ENCODE data around the gene EGF.

EGF gene

GRCh38 chr4:109959195-109959594, 46.5 kb downstream of the EGF start:
- DNase-seq (ENCODE audit: low read depth, low spot score) = no peak

DNA sequence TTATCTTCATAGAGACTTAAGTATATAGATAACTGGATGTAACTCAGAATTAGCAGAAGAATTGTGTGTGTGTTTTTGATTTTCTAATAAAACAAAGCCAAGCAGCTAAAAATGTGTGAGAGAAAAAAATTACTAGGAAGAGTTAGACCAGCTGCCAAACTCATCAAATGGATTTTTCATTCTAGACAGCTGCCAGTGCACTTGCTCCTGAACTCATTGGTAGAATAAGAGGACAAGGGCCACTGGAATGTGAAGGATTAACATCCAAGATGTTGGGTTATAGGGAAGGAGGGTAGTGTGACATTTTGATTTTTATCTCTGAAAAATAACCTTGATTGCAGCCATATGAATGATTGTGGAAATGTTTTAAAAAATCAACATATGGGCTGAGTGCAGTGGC, 49.7 kb downstream of the EGF start:
- DNase-seq (ENCODE audit: low read depth, low spot score) = no peak

DNA sequence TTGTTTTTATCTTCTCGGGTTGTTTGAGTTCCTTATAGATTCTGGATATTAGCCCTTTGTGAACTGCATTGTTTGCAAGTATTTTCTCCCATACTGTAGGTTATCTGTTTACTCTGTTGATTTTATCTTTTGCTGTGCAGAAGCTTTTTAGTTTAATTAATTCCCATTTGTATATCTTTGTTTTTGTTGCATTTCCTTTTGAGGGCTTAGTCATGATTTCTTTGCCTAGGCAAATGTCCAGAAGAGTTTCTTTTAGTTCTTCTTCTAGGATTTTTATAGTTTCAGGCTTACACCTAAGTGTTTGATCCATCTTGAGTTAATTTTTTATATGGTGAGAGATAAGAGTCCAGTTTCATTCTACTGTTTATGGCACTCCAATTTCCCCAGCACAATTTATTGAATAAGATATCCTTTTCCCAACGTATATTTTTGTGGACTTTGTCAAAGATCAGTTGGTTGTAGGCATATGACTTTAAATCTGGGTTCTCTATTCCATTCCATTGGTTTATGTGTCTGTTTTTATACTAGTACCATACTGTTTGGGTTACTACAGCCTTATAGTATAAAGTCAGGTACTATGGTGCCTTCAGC, 54.3 kb downstream of the EGF start:
- no peak for DNase-seq (ENCODE audit: low read depth, low spot score)

GRCh38 chr4:109967798-109968520, 55.3 kb downstream of the EGF start:
- DNase-seq (ENCODE audit: low read depth, low spot score) = no peak

DNA sequence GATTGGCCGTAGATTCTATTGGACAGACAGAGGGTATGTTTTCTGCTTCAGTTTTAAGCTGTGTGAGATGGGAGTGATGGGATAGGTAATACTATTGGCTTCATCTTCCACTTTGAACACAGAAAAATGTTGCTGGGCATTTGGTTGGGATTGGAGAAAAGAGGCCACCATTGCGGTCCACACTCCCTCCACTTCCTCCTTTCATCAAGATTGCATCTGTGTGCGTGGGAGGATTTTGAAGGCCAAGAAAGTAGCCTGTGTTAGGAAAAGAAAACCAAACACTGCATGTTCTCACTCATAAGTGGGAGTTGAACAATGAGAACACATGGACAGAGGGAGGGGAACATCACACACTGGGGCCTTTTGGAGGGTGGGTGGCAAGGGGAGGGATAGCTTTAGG, 56.4 kb downstream of the EGF start:
- DNase-seq (ENCODE audit: low read depth, low spot score) = no peak

GRCh38 chr4:109969919-109970318, 57.2 kb downstream of the EGF start:
- DNase-seq (ENCODE audit: low read depth, low spot score) = no peak

GRCh38 chr4:109972786-109973528, 60.3 kb downstream of the EGF start:
- DNase-seq (ENCODE audit: low read depth, low spot score) = no peak

DNA sequence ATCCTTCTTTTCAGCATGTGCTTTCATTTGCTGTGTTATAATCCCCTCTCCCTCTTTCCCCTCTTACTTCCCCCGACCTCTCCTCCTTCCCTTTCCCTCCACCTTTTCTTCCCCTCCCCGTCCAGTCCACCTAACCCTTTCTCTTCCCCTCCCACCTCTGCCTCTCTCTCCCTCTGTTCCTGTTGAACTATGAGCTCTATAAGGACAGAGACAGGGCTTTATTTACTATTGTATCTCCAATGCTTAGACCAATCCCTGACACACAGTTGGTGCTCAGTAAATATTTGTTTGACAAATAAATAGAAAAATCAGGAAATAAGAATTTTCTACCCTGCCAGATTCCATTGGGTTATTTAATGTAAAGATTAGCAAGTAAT, 60.8 kb downstream of the EGF start:
- no peak for DNase-seq (ENCODE audit: low read depth, low spot score)

GRCh38 chr4:109976189-109976588, 63.5 kb downstream of the EGF start:
- DNase-seq (ENCODE audit: low read depth, low spot score) = no peak

GRCh38 chr4:109977854-109978501, 65.3 kb downstream of the EGF start:
- no peak for DNase-seq (ENCODE audit: low read depth, low spot score)

GRCh38 chr4:109978704-109979454, 66.2 kb downstream of the EGF start:
- no peak for DNase-seq (ENCODE audit: low read depth, low spot score)

- no peak for DNase-seq (ENCODE audit: low read depth, low spot score)
Observed at GRCh38 chr4:109979920-109980717, 67.4 kb downstream of the EGF start.

DNA sequence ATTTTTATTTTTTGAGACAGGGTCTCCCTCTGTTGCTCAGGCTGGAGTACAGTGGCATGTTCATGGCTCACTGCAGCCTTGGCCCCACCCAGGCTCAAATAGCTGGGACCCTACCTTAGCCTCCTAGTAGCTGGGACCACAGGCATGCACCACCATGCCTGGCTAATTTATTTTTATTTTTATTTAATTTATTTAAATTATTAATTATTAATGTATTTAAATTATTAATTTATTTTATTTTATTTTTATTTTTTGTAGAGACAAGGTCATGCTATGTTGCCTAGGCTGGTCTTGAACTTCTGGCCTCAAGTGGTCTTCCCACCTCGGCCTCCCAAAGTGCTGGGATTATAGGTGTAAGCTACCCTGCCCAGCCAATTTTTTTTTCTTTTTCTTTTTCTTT, 69.3 kb downstream of the EGF start:
- no peak for DNase-seq (ENCODE audit: low read depth, low spot score)

DNA sequence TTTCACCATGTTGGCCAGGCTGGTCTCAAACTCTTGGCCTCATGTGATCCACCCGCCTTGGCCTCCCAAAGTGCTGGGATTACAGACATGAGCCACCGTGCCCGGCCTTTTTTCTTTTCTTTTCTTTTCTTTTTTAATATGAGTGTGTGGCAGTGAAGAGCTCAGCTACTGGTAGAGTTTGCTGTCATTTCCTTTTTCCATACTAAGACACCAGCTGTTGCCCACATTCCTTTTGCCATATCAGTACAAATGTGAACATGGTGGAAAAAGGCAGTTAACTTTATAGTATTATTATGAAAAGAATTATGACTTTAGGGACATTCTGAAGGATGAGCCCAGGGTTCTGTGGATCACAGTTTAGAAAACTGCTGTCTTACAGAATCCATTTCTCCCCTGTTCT, 69.8 kb downstream of the EGF start:
- no peak for DNase-seq (ENCODE audit: low read depth, low spot score)

- DNase-seq (ENCODE audit: low read depth, low spot score) = no peak
Observed at GRCh38 chr4:109985993-109986974, 73.6 kb downstream of the EGF start.

GRCh38 chr4:109989044-109989443, 76.4 kb downstream of the EGF start:
- DNase-seq (ENCODE audit: low read depth, low spot score) = no peak

DNA sequence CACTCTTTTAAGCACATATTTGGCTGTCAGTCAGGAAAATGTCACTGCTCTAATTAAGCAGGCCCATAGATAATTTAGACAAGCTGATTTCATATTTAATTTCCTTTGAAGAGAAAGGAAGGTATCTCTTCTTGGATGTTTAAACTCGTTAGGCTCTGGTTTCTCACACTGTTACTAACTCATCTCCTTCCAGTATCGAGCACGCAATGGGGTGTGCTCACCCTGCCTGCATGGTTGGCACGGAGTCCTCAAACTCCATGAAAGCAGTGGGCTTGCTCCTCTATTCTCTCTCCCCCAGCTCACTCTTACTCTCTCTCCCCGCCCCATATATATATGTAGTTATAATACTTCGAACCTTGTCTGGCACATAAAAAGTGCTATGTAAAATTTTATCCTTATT, 76.9 kb downstream of the EGF start:
- DNase-seq (ENCODE audit: low read depth, low spot score) = no peak

DNA sequence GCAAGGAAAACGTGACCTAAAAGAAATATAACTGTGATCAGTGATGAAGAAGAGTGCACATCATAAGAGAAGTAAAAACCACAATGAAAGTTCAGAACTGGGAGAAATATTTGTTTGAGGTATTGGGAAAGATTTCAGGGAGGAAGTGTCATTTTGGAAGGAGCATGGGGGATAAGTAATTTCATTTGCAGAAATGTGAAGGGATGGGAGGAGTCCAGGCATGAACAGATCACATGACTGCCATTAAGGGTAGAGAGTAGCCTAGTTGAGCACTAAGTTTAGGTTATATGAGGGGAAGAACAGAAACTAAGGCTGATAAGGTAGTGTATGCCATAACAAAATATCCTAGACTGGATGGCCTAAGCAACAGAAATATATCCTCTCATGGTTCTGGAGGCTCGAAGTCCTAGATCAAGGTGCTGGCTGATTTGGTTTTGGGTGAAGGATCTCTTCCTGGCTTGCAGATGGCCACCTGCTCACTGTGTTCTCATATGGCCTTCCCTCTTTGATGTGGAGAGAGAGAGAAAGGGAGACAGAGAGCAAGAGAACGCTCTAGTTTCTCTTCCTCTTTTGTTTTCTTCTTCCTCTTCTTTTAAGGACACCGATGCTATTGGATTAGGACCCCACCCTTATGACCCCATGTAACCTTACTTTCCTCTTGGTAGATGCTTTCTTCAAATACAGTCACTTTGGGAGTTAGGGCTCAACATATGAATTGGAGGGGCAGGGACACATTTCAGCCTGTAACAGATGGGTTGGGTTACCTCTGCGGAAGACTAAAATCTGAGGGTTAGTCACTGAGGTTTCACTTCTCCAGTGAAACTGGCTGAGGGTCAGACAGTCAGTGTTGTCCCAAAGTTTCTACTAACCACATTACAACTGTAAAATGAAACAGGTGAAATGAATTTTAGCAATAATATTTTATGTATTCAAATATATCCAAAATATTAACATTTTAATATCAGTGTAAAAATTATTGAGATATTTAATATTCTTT, 77.9 kb downstream of the EGF start:
- no peak for DNase-seq (ENCODE audit: low read depth, low spot score)
